Measurements from ENCODE around the gene HBZ. TPM values are rescaled to one million over a fixed set of nuclear protein-coding genes. Genes with fewer than 3 reads are reported as not detected.
A peak's percentile ranks its signal among the peaks of the same experiment; 100 is the strongest.

HBZ gene
- total and polyA plus RNA-seq, 9 of the 15 experiments (the other 6 are each of a cell fraction or from before 2014, with no cell fraction given): 58.0 to 610 (median 113) TPM

GRCh38 chr16:106623-107324 is 45.7 kb upstream of the HBZ start (continued):
- TF ChIP-seq ZHX1 (conservative IDR thresholded peaks at IDR 0.05; ENCODE audit: low read length) (no peak), ZNF699 (CRISPR knock-in tag; IDR thresholded peaks at IDR 0.05; ENCODE audit: insufficient replicate concordance) (no peak), U2AF2 (optimal IDR thresholded peaks at IDR 0.05; ENCODE audit: low read depth, low read length) (no peak), CHD1 (IDR thresholded peaks at IDR 0.05; ENCODE audit: low read length) (no peak), ZBTB5 (IDR thresholded peaks at IDR 0.05) (no peak), GABPB2 (CRISPR knock-in tag; conservative IDR thresholded peaks at IDR 0.05) (no peak), PHB (CRISPR knock-in tag; IDR thresholded peaks at IDR 0.05) (no peak), DNMT1 (IDR thresholded peaks at IDR 0.05) (no peak), ARID2 (IDR thresholded peaks at IDR 0.05) (peak; percentile 28; the same call in 1 of the 2 replicates), ZFX (CRISPR knock-in tag; IDR thresholded peaks at IDR 0.05) (no peak), ZNF551 (CRISPR knock-in tag; IDR thresholded peaks at IDR 0.05) (no peak), CCNT2 (IDR thresholded peaks at IDR 0.05; ENCODE audit: borderline replicate concordance, extremely low read depth, insufficient read length, low read depth, low read length) (no peak), ZNF23 (CRISPR knock-in tag; IDR thresholded peaks at IDR 0.05) (no peak), ZNF830 (CRISPR knock-in tag; IDR thresholded peaks at IDR 0.05) (0 out of 2 replicates have a peak, but pooled peaks have one; percentile 44), ZBED1 (IDR thresholded peaks at IDR 0.05) (no peak), CTBP1 (IDR thresholded peaks at IDR 0.05; ENCODE audit: borderline replicate concordance) (peak; percentile 48; the same call in 1 of the 2 replicates), HNRNPLL (IDR thresholded peaks at IDR 0.05; ENCODE audit: low read depth, low read length, poor library complexity, severe bottlenecking) (no peak), NEUROD1 (IDR thresholded peaks at IDR 0.05; ENCODE audit: borderline replicate concordance, low read depth, low read length, partially characterized antibody) (no peak), TCFL5 (CRISPR knock-in tag; conservative IDR thresholded peaks at IDR 0.05) (no peak), CBFA2T2 (conservative IDR thresholded peaks at IDR 0.05) (no peak), NKRF (IDR thresholded peaks at IDR 0.05; ENCODE audit: borderline replicate concordance) (no peak), JUND (IDR thresholded peaks at IDR 0.05; ENCODE audit: borderline replicate concordance, low read depth, low read length) (peak; percentile 41; the same call in 1 of the 2 replicates), JUND (tag; IDR thresholded peaks at IDR 0.05; ENCODE audit: borderline replicate concordance, low read depth, low read length) (peak; percentile 34; the same call in 1 of the 3 replicates), ZNF274 (IDR thresholded peaks at IDR 0.05; ENCODE audit: borderline replicate concordance, low read depth, low read length) (no peak)
